SU-DHL-6 (cell line): ENCODE data around the gene RASSF9.

Experiments used
- H2AFZ ChIP-seq: fragments of 200-600 bp; sonication (generic); 2 replicates; pipeline ENCODE4 v1.6.1; 2014; ENCODE audit warnings: low read depth, mild to moderate bottlenecking, moderate library complexity, mixed read lengths, antibody characterized with exemption, low read length; ENCODE audit not compliant: severe bottlenecking
- H3F3A ChIP-seq: fragments of 200-600 bp; shearing (Covaris generic); 2 replicates; pipeline ENCODE4 v1.6.0; 2016; ENCODE audit warnings: antibody characterized with exemption, mild to moderate bottlenecking; ENCODE audit not compliant: insufficient read depth
- H3K27ac ChIP-seq: fragments of 200-600 bp; sonication (generic); 2 replicates; pipeline ENCODE4 v1.5.1; 2016; ENCODE audit warnings: low read depth, mild to moderate bottlenecking, low read length, moderate library complexity, mixed read lengths
- H3K27me3 ChIP-seq: fragments of 200-600 bp; sonication (generic), shearing (Covaris generic); 2 replicates; pipeline ENCODE4 v1.6.0; 2014; ENCODE audit warnings: mild to moderate bottlenecking, low read length
- H3K36me3 ChIP-seq: fragments of 200-600 bp; sonication (generic); 2 replicates; pipeline ENCODE4 v1.6.1; 2014; ENCODE audit warnings: mild to moderate bottlenecking, low read length, mixed read lengths
- H3K4me2 ChIP-seq: fragments of 300-600, 200-600 bp; shearing (Covaris generic), sonication (generic); 2 replicates; pipeline ENCODE4 v1.6.0; 2014; ENCODE audit warnings: low read length, low read depth, mild to moderate bottlenecking; ENCODE audit not compliant: poor library complexity, severe bottlenecking
- H3K4me3 ChIP-seq: fragments of 200-600 bp; sonication (generic); 2 replicates; pipeline ENCODE4 v1.5.1; 2014; ENCODE audit warnings: antibody characterized with exemption, low read length, mild to moderate bottlenecking, mixed read lengths; ENCODE audit not compliant: insufficient read depth, poor library complexity, severe bottlenecking
- H3K79me2 ChIP-seq: fragments of 200-600 bp; sonication (generic); 2 replicates; pipeline ENCODE4 v1.6.1; 2014; ENCODE audit warnings: mild to moderate bottlenecking, low read length, moderate library complexity; ENCODE audit not compliant: insufficient read depth
- H3K9ac ChIP-seq: fragments of 200-600 bp; sonication (generic); 2 replicates; pipeline ENCODE4 v1.7.0; 2014; ENCODE audit warnings: mild to moderate bottlenecking, low read length
- H3K9me2 ChIP-seq: fragments of 200-600 bp; sonication (generic); replicated peaks from 2 replicates; pipeline ENCODE4 v1.6.1; 2014; ENCODE audit warnings: low read length; ENCODE audit not compliant: insufficient read depth
- H3K9me3 ChIP-seq: fragments of 200-600 bp; sonication (generic); 2 replicates; pipeline ENCODE4 v1.6.1; 2014; ENCODE audit warnings: low read length, mixed read lengths; ENCODE audit not compliant: insufficient read depth
- H4K20me1 ChIP-seq: fragments of 200-600 bp; sonication (generic); 2 replicates; pipeline ENCODE4 v1.6.1; 2014; ENCODE audit warnings: low read depth, mild to moderate bottlenecking, antibody characterized with exemption, low read length, moderate library complexity, mixed read lengths
- EZH2phosphoT487 ChIP-seq: fragments of 200-600 bp; sonication (generic), shearing (Covaris generic); conservative IDR thresholded peaks from 2 replicates; pipeline ENCODE4 v1.6.1; 2018; ENCODE audit warnings: mild to moderate bottlenecking, antibody characterized with exemption, low read length, moderate library complexity, mixed read lengths
- TF ChIP-seq, protein P1 (sequence below): fragments of 200-600 bp; sonication (generic); IDR thresholded peaks from one replicate; pipeline ENCODE4 v1.5.1; 2017; ENCODE audit warnings: antibody characterized with exemption, mild to moderate bottlenecking, low read length, moderate library complexity; ENCODE audit not compliant: insufficient read depth, poor library complexity, severe bottlenecking

Gene RASSF9

DNA sequence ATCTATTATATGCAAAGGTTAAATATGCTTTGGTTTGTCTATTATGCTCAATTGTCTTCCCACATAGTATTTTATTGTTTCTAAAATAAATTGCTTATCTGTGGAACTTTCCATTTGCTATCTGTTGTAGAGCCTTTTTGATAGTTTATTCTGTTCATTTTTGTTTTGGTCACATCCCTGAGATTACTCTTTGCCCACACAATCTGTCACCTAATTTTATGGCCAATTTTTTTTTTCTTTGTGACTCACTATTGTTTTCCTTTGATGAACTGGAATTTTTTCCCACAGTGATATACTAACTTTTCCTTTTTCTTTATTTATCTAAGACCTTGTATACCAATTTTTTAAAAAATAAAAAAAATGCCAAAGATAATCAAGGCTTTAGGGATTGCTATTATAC lies 61.1 kb downstream of the RASSF9 start:
- H3K79me2 ChIP-seq: no peaks in the 10 kb centered on the region
- H3F3A ChIP-seq: no peaks in the 10 kb centered on the region
- TF ChIP-seq EZH2phosphoT487: no peak
- TF ChIP-seq, protein P1, sequence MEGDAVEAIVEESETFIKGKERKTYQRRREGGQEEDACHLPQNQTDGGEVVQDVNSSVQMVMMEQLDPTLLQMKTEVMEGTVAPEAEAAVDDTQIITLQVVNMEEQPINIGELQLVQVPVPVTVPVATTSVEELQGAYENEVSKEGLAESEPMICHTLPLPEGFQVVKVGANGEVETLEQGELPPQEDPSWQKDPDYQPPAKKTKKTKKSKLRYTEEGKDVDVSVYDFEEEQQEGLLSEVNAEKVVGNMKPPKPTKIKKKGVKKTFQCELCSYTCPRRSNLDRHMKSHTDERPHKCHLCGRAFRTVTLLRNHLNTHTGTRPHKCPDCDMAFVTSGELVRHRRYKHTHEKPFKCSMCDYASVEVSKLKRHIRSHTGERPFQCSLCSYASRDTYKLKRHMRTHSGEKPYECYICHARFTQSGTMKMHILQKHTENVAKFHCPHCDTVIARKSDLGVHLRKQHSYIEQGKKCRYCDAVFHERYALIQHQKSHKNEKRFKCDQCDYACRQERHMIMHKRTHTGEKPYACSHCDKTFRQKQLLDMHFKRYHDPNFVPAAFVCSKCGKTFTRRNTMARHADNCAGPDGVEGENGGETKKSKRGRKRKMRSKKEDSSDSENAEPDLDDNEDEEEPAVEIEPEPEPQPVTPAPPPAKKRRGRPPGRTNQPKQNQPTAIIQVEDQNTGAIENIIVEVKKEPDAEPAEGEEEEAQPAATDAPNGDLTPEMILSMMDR: no peak
- H3K36me3 ChIP-seq: no peaks in the 10 kb centered on the region
- H3K4me3 ChIP-seq: no peak overlapping the region
- H3K27ac ChIP-seq: no peak overlapping the region
- no peaks in the 10 kb centered on the region for H3K27me3 ChIP-seq
- no peaks in the 10 kb centered on the region for H4K20me1 ChIP-seq
- H3K9ac ChIP-seq: no peak overlapping the region
- H3K9me3 ChIP-seq: no peaks in the 10 kb centered on the region
- H3K9me2 ChIP-seq: no peaks in the 10 kb centered on the region
- no peak overlapping the region for H3K4me2 ChIP-seq
- no peak overlapping the region for H2AFZ ChIP-seq

DNA sequence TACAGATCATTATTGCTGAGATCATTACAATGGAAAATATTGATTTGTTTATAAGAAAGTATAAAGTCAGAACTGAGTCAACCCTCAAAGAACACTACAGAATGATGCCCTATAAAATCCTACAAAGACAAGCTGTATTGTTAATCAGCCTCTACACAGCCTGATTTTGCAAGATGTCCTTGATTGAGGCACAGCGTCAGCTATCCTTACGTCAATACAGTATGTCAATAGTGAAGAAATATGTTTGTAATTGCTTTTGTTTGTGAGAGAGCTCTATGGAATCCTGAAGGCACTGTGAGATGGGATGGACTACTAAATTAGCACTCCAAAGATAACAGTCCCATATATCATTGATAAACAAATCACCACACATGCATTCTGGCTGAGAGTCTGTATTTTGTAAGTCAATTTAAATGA lies 70.7 kb downstream of the RASSF9 start:
- H3K9me3 ChIP-seq: no peaks in the 10 kb centered on the region
- H3K9ac ChIP-seq: no peak overlapping the region
- H3F3A ChIP-seq: no peaks in the 10 kb centered on the region
- H3K4me3 ChIP-seq: no peak overlapping the region
- no peaks in the 10 kb centered on the region for H3K79me2 ChIP-seq
- no peaks in the 10 kb centered on the region for H3K36me3 ChIP-seq
- no peaks in the 10 kb centered on the region for H4K20me1 ChIP-seq
- no peak overlapping the region for H2AFZ ChIP-seq
- H3K4me2 ChIP-seq: no peak overlapping the region
- no peaks in the 10 kb centered on the region for H3K27me3 ChIP-seq
- H3K9me2 ChIP-seq: no peaks in the 10 kb centered on the region
- H3K27ac ChIP-seq: no peak overlapping the region
- TF ChIP-seq EZH2phosphoT487: no peak
- TF ChIP-seq, protein P1: no peak

DNA sequence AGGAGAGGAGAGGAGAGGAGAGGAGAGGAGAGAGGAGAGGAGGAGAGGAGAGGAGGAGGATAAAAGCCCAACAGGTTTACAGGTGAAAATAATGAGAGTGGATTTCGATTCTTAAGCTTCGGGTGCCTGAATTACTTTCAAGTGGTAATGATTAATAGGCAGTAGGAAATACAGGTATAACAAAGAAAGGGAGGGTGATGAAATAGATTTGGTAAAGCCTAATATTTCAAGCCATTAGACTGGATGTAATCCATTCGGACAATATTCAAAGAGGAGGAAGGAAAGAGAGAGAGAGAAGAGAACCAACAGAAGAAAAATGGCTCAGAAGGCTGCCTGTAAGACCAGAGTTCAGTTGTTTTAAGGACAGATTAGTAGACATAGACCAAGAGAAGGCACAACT lies 76.6 kb downstream of the RASSF9 start:
- Histone ChIP-seq H3K79me2 (no peaks in the 10 kb centered on the region), H4K20me1 (no peaks in the 10 kb centered on the region), H3F3A (no peaks in the 10 kb centered on the region), H3K4me2 (no peak overlapping the region), H3K27ac (no peak overlapping the region), H3K9ac (no peak overlapping the region), H3K27me3 (no peaks in the 10 kb centered on the region), H3K9me3 (no peaks in the 10 kb centered on the region), H3K4me3 (no peak overlapping the region), H3K36me3 (no peaks in the 10 kb centered on the region), H3K9me2 (no peaks in the 10 kb centered on the region), H2AFZ (no peak overlapping the region)
- TF ChIP-seq, protein P1: no peak
- no peak for TF ChIP-seq EZH2phosphoT487
